Testis (tissue), 3 donors: ENCODE data around the gene CYBA. TPM values are rescaled to one million over a fixed set of nuclear protein-coding genes. Genes with fewer than 3 reads are reported as not detected.

Source experiments
- DNase-seq: peaks from one replicate; pipeline ENCODE4 v3.0.0-alpha.2; 2019
- H3K27ac ChIP-seq, 2 donors: fragments of 200-600 bp; sonication (generic); one replicate each; pipeline ENCODE4 v1.5.1; 2019
- H3K27me3 ChIP-seq: fragments of 200-600 bp; sonication (generic); one replicate; pipeline ENCODE4 v1.5.1; 2019
- H3K36me3 ChIP-seq: fragments of 200-600 bp; sonication (generic); one replicate; pipeline ENCODE4 v1.5.1; 2017; ENCODE audit warnings: low read depth; ENCODE audit errors: missing control alignments
- H3K4me1 ChIP-seq: fragments of 200-600 bp; sonication (generic); one replicate; pipeline ENCODE4 v1.5.1; 2019
- H3K4me3 ChIP-seq, 2 donors: fragments of 200-600 bp; sonication (generic); one replicate each; pipeline ENCODE4 v1.5.1; 2017 to 2019
- H3K9me3 ChIP-seq: fragments of 200-600 bp; sonication (generic); one replicate; pipeline ENCODE4 v1.5.1; 2017
- CTCF ChIP-seq, 3 experiments: fragments of 450-650 bp in 2 of 3; fragments of 200-600 bp in 1 of 3; sonication (generic) in 1 of 3; IDR thresholded peaks; one replicate each; pipeline ENCODE4 v1.5.1; 2016 to 2019; ENCODE audit warnings: antibody characterized with exemption in 3 of 3, mild to moderate bottlenecking in 2 of 3, moderate library complexity in 1 of 3
- POLR2A ChIP-seq: fragments of 450-650 bp; IDR thresholded peaks from one replicate; pipeline ENCODE4 v1.6.1; 2017; ENCODE audit warnings: antibody characterized with exemption, mild to moderate bottlenecking, moderate library complexity
- whole genome bisulfite sequencing, 2 donors: methylation state at CpG; one replicate each; pipeline ENCODE4 v1.1.5; 2018; 5-methylcytosine and 5-hydroxymethylcytosine counted together
- intact Hi-C: fragments of 100-400 bp; cut with DNase I; formaldehyde crosslinking; loops from one replicate; pipeline ENCODE4 v1.15.1; 2023; ENCODE audit warnings: low total_unique reads
- polyA plus RNA-seq: library from polyadenylated mRNA; stranded (reverse); fragments of 350-450 nt; fragmentation: Illumina TruSeq; extraction: RNeasy Lipid Tissue Mini Kit (QIAGEN cat#74804); gene quantifications from one replicate; pipeline ENCODE4 v1.2.3, GENCODE V29; 2014; ENCODE audit warnings: low read depth, low replicate concordance; ENCODE audit not compliant: insufficient read depth
- total RNA-seq, 2 donors: library from RNA; depleted of rRNA; stranded (reverse); fragments of >200 nt; gene quantifications; one replicate each; pipeline ENCODE4 v1.2.3, GENCODE V29; 2016

Gene CYBA
- total and polyA plus RNA-seq, 3 donors from 2014 or later, result 11.7 to 40.0 (median 34.9) TPM

DNA sequence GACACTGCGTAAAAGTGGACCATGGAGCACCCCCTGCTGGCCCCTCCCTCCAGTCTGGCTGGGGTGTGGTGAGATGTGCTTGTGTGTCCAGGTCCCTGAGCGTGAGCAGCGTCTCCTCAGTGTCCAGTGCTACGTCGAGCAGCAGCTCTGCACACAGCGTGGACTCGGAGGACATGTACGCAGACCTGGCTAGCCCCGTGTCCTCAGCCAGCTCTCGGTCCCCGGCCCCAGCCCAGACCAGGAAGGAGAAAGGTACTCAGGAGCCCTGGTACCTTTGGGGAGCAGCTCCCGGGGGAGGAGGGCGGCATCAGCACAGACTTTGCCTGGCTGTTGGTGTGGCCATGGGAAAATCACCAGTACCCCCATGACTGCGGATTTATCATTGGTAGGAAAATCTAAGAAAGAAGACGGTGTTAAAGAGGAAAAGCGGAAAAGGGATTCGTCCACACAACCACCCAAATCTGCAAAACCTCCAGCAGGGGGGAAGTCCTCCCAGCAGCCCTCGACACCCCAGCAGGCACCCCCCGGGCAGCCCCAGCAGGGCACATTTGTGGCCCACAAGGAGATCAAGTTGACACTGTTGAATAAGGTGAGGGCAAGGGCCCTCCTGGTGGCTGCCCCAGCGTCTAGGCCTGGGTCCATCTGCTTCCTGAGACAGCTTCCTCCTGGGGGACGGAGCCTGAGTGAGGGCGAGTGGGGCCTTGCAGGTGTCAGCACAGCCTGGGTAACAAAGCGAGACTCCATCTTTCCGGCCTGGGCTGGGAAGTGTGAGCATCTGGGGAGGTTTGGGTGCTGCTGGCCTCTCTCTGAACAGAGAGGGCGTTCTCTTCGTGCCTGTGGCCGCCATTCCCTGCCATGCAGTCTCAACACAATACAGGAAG lies 23.1 kb downstream of the CYBA start:
- DNase-seq, result no peak
- no peak overlapping the region for H3K27ac ChIP-seq
- intact Hi-C loops, result no loop called here
- H3K36me3 ChIP-seq, result no peaks in the 10 kb centered on the region
- no peaks in the 10 kb centered on the region for H3K27me3 ChIP-seq
- no peaks in the 10 kb centered on the region for H3K9me3 ChIP-seq
- TF ChIP-seq POLR2A (no peak), CTCF (IDR thresholded peaks at IDR 0.05) (no peak)
- H3K4me3 ChIP-seq, result no peak overlapping the region
- no peaks in the 10 kb centered on the region for H3K4me1 ChIP-seq
- WGBS, 2 donors, result 95 to 99% methylated on average over 19 to 27 of the region's 27 CpGs

DNA sequence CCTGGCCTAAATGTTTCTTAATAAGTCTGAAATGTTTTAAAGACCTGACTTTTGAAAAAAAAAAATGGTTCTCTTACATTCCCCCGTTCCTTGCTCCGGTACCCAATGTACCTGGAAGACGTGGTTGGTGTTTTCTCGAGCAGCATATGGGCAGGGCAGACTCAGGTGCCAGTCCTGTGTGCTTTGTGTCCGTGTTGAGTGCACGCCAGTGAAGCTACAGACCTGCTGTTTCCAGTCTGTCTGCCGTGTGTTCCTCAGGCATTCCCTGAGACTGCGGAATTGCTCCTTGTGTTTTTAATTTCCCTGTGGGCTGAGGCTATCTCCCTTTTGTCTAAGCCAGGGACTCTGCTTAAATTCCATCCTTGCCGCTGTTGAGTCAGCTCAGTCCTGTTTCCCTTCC lies 24.2 kb downstream of the CYBA start:
- H3K36me3 ChIP-seq, result no peaks in the 10 kb centered on the region
- no peak for DNase-seq
- 95% methylated on average over 9 of the region's 9 CpGs for WGBS, 2 donors
- H3K27me3 ChIP-seq, result no peaks in the 10 kb centered on the region
- intact Hi-C loops, result no loop called here
- no peaks in the 10 kb centered on the region for H3K9me3 ChIP-seq
- H3K27ac ChIP-seq, result no peak overlapping the region
- no peaks in the 10 kb centered on the region for H3K4me1 ChIP-seq
- H3K4me3 ChIP-seq, result no peak overlapping the region
- no peak for TF ChIP-seq CTCF (IDR thresholded peaks at IDR 0.05)
- TF ChIP-seq POLR2A, result no peak

DNA sequence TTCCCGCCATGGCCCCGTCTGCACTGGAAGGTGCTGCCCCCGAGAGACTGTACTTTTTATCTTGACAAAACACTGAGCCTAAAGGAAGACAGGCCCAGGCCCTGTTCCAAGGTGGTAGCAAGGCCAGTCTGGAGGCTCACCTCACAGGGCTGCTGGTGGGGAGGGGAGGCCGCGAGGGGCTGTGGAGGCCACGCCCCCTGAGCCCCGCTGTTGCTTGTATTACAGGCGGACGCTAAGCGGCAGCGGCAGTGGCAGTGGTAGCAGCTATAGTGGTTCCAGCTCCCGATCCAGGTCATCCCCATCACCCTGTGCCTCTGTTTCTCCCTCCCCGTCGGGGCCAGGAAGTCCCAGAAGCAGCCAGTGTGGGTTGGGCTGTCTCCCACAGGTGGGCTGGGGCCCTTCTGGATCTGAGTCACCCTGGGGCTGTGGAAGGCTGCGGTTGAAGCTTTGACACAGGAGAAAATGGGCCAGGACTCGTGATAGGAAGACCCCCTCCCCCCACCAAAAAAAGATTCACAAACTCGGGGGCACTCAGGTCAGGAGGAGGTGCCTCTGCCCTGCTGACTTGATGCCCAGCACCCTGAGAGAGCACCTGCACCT lies 25.8 kb downstream of the CYBA start:
- TF ChIP-seq POLR2A (no peak), CTCF (IDR thresholded peaks at IDR 0.05) (no peak)
- Histone ChIP-seq H3K4me3 (no peak overlapping the region), H3K4me1 (no peaks in the 10 kb centered on the region), H3K36me3 (no peaks in the 10 kb centered on the region), H3K27me3 (no peaks in the 10 kb centered on the region), H3K9me3 (no peaks in the 10 kb centered on the region), H3K27ac (no peak overlapping the region)
- intact Hi-C loops, result no loop called here
- DNase-seq, result no peak
- WGBS, 2 donors, result 87 to 90% methylated on average over 15 to 16 of the region's 17 CpGs

- Histone ChIP-seq H3K9me3 (no peaks in the 10 kb centered on the region), H3K27ac (no peak overlapping the region), H3K36me3 (no peaks in the 10 kb centered on the region), H3K4me1 (no peaks in the 10 kb centered on the region), H3K4me3 (no peak overlapping the region), H3K27me3 (no peaks in the 10 kb centered on the region)
- TF ChIP-seq POLR2A, result no peak
- no peak for TF ChIP-seq CTCF (IDR thresholded peaks at IDR 0.05)
- intact Hi-C loops, result no loop called here
- 92 to 97% methylated on average over 9 to 17 of the region's 18 CpGs for WGBS, 2 donors
- no peak for DNase-seq
These were observed 26.4 kb downstream of the CYBA start for GRCh38 chr16:88624481-88624880.
